Natural killer cell (primary cell): ENCODE results near the gene CD47. TPM values are rescaled to one million over a fixed set of nuclear protein-coding genes. Genes with fewer than 3 reads are reported as not detected.

Experiments
- ATAC-seq, 3 donors: fragments of 150-1000 bp in 2 of 3; fragments of 200-7000 bp in 1 of 3; cut with Tn5 transposase; 1 replicate in 1 of 3; 2 replicates in 2 of 3; pipeline ENCODE4 v1.10.0; 2021; ENCODE audit warnings: mild to moderate bottlenecking in 2 of 3, moderate library complexity in 2 of 3
- DNase-seq, 2 donors: peaks; one replicate each; pipeline versions ENCODE4 v3.0.0 to v3.0.0-alpha.2; 2013 to 2021; ENCODE audit warnings: mixed read lengths in 1 of 2
- H3K27ac ChIP-seq: one replicate; pipeline ENCODE4 v1.5.1; 2013; ENCODE audit warnings: mild to moderate bottlenecking, low read length
- H3K27me3 ChIP-seq: one replicate; pipeline ENCODE4 v1.6.1; 2013; ENCODE audit warnings: low read length; ENCODE audit not compliant: control insufficient read depth, insufficient read depth
- H3K36me3 ChIP-seq: one replicate; pipeline ENCODE4 v1.6.1; 2013; ENCODE audit warnings: low read length; ENCODE audit not compliant: control insufficient read depth, insufficient read depth
- H3K4me1 ChIP-seq: one replicate; pipeline ENCODE4 v1.6.1; 2013; ENCODE audit warnings: low read length; ENCODE audit not compliant: control insufficient read depth, insufficient read depth
- H3K4me3 ChIP-seq: one replicate; pipeline ENCODE4 v1.5.1; 2013; ENCODE audit warnings: low read length
- H3K9me3 ChIP-seq: one replicate; pipeline ENCODE4 v1.6.1; 2013; ENCODE audit warnings: low read length; ENCODE audit not compliant: control insufficient read depth, insufficient read depth
- H3K27ac Mint-ChIP-seq, 2 donors: one replicate each; pipeline ENCODE4 v1.8.0; 2022; ENCODE audit warnings: mild to moderate bottlenecking in 2 of 2, mixed read lengths in 2 of 2, moderate library complexity in 1 of 2
- H3K27me3 Mint-ChIP-seq, 2 donors: one replicate each; pipeline ENCODE4 v1.8.0; 2022; ENCODE audit warnings: low read depth in 2 of 2, mixed read lengths in 2 of 2
- H3K36me3 Mint-ChIP-seq: one replicate; pipeline ENCODE4 v1.8.0; 2022; ENCODE audit warnings: mixed read lengths
- H3K4me1 Mint-ChIP-seq, 2 donors: one replicate each; pipeline ENCODE4 v1.8.0; 2022; ENCODE audit warnings: mixed read lengths in 2 of 2
- H3K4me3 Mint-ChIP-seq: one replicate; pipeline ENCODE4 v1.8.0; 2022; ENCODE audit warnings: mild to moderate bottlenecking, moderate library complexity, mixed read lengths
- H3K9me3 Mint-ChIP-seq, 2 donors: one replicate each; pipeline ENCODE4 v1.8.0; 2022; ENCODE audit warnings: mixed read lengths in 2 of 2
- WGBS: methylation state at CpG from one replicate; pipeline ENCODE4 v1.1.7; 2013; ENCODE audit warnings: missing lambda C conversion rate; ENCODE audit not compliant: insufficient coverage; 5-methylcytosine and 5-hydroxymethylcytosine counted together
- intact Hi-C: fragments of 100-400 bp; cut with micrococcal nuclease; formaldehyde crosslinking; loops from one replicate; pipeline ENCODE4 v1.14.2; 2022
- total RNA-seq, 4 donors: library from RNA; stranded (reverse); fragments of 120-200 nt in 1 of 4; gene quantifications; one replicate each; pipeline versions ENCODE4 v1.2.3 to v1.2.4, GENCODE V29; 2013 to 2022
- TF ChIP-seq, protein P1 (sequence below): fragments of 200-600 bp; IDR thresholded peaks from one replicate; pipeline ENCODE4 v1.8.0; 2022; ENCODE audit warnings: antibody characterized with exemption

The CD47 gene
- total RNA-seq, 3 donors from 2014 or later (not counting 1 experiment from before 2014, with no cell fraction given): 226 to 236 (median 233) TPM

DNA sequence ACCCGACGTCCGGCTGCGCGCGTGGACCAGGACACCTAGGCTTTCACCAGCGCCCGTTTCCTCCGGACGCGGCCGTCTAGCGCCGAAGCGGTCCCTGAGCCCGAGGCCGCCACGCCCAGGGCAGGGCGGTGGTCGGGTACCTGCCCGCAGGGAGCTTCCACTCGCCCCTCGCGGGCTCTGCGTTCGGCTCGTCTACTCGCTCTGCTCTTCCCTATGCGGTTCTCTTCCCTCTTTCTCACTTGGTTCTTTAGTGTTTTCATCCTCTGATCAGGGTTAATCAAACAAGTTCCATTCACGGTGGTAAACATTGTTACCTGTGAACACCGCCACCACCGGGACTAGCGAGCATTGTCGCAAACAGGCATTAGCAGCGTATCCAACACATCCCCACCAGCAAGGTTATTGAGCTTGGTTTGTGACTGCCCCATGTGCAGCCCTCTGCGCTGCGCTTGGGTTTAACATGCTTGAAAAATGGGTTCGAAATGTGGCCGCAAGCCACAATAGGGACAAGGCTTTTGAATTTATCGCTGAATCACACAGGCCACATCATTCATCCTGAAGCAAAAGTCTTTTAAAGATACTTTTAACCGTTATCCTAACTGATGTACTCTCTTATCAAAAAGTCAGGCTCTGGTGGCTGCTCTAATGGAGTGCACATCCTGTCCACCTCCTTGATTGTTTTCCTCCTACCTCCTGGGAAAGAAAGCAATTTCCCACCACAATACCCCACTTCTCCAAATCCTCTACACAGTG lies 843 bp upstream of the CD47 start:
- WGBS: 36% methylated on average over 41 of the region's 41 CpGs
- peak overlapping the region; percentile 96 for H3K4me3 Mint-ChIP-seq
- peak overlapping the region; percentile 73 for H3K4me3 ChIP-seq
- peak in 1 of 2 donors; percentile 74 for DNase-seq
- no peaks in the 10 kb centered on the region for H3K27me3 ChIP-seq
- H3K36me3 ChIP-seq: no peaks in the 10 kb centered on the region
- no peak overlapping the region for H3K27ac Mint-ChIP-seq
- H3K27ac ChIP-seq: peak overlapping the region; percentile 98
- peaks cover 2 to 3% of the 10 kb centered on the region in 2 donors for H3K9me3 Mint-ChIP-seq
- intact Hi-C loops: loop anchor here (1.0 to 10.0 kb wide), 3 partner anchors 8 to 493 kb away; partner anchors contain the start of genes CIP2A and DZIP3
- TF ChIP-seq, protein P1, sequence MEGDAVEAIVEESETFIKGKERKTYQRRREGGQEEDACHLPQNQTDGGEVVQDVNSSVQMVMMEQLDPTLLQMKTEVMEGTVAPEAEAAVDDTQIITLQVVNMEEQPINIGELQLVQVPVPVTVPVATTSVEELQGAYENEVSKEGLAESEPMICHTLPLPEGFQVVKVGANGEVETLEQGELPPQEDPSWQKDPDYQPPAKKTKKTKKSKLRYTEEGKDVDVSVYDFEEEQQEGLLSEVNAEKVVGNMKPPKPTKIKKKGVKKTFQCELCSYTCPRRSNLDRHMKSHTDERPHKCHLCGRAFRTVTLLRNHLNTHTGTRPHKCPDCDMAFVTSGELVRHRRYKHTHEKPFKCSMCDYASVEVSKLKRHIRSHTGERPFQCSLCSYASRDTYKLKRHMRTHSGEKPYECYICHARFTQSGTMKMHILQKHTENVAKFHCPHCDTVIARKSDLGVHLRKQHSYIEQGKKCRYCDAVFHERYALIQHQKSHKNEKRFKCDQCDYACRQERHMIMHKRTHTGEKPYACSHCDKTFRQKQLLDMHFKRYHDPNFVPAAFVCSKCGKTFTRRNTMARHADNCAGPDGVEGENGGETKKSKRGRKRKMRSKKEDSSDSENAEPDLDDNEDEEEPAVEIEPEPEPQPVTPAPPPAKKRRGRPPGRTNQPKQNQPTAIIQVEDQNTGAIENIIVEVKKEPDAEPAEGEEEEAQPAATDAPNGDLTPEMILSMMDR: no peak
- H3K4me1 ChIP-seq: peaks cover 30% of the 10 kb centered on the region
- peaks cover 0 to 2% of the 10 kb centered on the region in 2 donors for H3K27me3 Mint-ChIP-seq
- no peak for ATAC-seq
- peaks cover 3% of the 10 kb centered on the region for H3K9me3 ChIP-seq
- H3K4me1 Mint-ChIP-seq: peaks cover 35 to 56% of the 10 kb centered on the region in 2 donors
- no peaks in the 10 kb centered on the region for H3K36me3 Mint-ChIP-seq

DNA sequence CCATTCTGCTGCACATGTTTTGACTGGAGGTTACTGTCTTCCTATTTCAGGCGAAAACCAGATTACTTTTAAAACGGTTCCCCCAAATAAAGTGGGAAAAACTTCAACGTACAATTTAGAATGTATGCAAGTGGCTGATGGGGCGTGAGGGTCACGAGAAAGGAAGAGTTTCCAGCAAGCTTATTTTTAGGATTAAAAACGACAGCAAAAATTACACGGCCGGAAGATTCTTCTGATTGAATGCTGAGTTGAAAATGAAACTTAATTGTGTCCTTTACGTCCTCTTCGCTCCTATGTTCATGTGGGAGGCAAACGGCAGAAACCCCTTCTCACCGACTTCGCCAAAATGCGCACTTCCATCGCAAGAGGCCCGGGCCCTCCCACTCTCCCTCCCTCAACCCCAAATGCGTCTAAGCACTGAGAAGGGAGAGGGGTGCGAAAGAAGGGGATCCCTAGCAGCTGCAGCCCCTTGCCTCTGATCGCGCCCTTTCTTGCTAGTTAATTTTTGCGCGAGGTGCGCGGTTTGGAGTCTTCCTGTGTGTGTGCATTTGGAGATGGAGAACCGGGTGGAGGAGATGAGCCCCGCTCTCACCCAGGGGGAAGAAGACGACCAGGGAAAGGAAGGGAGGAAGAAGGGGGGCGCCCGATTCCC lies 656 bp downstream of the CD47 start:
- intact Hi-C loops: loop anchor here (1.0 to 10.0 kb wide), 4 partner anchors 35 to 495 kb away; partner anchors contain the start of genes CIP2A, DZIP3 and IFT57
- Histone ChIP-seq H3K4me3 (peak overlapping the region; percentile 93), H3K27ac (peak overlapping the region; percentile 99), H3K36me3 (peaks cover 6% of the 10 kb centered on the region), H3K27me3 (no peaks in the 10 kb centered on the region), H3K4me1 (peaks cover 23% of the 10 kb centered on the region), H3K9me3 (peaks cover 3% of the 10 kb centered on the region)
- peaks cover 27 to 42% of the 10 kb centered on the region in 2 donors for H3K4me1 Mint-ChIP-seq
- TF ChIP-seq, protein P1: no peak
- no peaks in the 10 kb centered on the region for H3K36me3 Mint-ChIP-seq
- ATAC-seq: peak; percentile 19 to 42 (median 28)
- peak; percentile 62 to 86 for DNase-seq
- H3K27ac Mint-ChIP-seq: no peak overlapping the region
- peaks cover 0 to 2% of the 10 kb centered on the region in 2 donors for H3K27me3 Mint-ChIP-seq
- H3K4me3 Mint-ChIP-seq: peak overlapping the region; percentile 96
- WGBS: 0% methylated on average over 25 of the region's 29 CpGs
- peaks cover 2 to 3% of the 10 kb centered on the region in 2 donors for H3K9me3 Mint-ChIP-seq

DNA sequence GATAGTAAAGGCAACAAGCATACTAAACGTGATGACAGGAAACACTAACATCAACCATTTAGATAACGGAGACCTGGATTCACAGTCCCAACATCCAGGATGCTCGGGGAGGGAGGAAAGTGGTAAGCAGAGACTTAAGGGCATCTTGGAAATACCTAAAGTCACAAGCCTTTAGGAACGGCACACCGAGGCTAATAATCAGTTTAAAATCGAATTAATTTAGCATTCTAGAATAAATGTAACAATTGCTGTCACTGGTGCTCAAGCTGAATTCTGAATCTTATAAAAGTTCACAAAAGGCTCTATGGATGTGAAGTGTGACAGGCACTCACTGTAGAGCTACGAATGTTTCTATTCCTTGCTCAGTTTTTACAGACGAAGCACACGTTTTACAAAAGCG lies 1.3 kb downstream of the CD47 start:
- intact Hi-C loops: no loop called here
- Mint-ChIP-seq H3K27me3 (peaks cover 0 to 2% of the 10 kb centered on the region in 2 donors), H3K4me3 (peak overlapping the region; percentile 96), H3K9me3 (peaks cover 2 to 3% of the 10 kb centered on the region in 2 donors), H3K27ac (no peak overlapping the region), H3K4me1 (peaks cover 27 to 36% of the 10 kb centered on the region in 2 donors), H3K36me3 (no peaks in the 10 kb centered on the region)
- DNase-seq (peak in 1 of 2 donors; percentile 31), ATAC-seq (no peak)
- Histone ChIP-seq H3K27me3 (no peaks in the 10 kb centered on the region), H3K4me3 (peak overlapping the region; percentile 93), H3K4me1 (peaks cover 27% of the 10 kb centered on the region), H3K9me3 (peaks cover 3% of the 10 kb centered on the region), H3K27ac (peak overlapping the region; percentile 99), H3K36me3 (peaks cover 10% of the 10 kb centered on the region)
- TF ChIP-seq, protein P1: no peak
- 0% methylated on average over 7 of the region's 10 CpGs for WGBS
